Measurements from ENCODE around the gene SP7. TPM values are rescaled to one million over a fixed set of nuclear protein-coding genes. Genes with fewer than 3 reads are reported as not detected.
A peak's percentile ranks its signal among the peaks of the same experiment; 100 is the strongest.
"Not testable (repeated sequence)": the region's sequence is repeated elsewhere in the genome, so short reads cannot be mapped to it uniquely, and the experiment has no call there.

The SP7 gene
- total RNA-seq, 1 donor from 2014 or later = not detected

DNA sequence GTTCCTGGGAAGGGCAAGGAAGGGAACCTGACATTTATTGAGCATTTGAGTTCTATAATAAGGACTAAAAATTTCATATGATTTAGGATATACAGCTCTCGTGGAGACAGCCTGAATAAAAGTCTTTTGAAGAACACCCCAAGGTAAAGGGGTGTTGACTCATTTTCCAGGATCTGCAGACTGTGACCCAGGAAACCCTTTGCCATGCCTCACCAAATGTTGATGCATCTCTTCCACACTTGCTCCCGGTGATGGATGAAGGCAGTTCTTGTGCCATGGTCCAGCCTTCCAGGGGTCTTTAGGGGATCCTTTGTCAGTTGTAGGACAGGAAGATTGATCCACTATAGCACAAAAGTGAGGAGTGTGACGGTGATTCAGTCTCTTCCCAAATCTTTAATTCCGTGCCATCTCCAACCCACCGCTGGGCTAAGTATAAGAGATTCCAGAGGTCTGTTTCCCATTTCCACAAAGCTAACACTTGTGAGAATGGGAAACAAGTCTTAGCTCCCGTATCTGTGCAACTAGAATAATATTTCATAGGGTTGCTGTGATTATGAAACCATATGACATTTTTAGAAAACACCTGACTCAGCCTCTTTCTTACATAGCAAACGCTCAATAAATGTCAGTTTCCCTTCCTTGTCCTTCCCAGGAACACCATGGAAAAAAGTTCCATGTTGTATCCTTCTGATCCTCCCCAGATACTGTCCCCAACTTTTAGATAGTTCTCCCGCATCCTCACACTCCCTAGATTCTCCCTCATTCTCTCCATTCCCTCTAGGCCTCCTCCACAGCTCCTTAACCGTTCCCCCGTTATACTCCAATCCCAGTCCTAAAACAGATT is 15.6 kb downstream of the SP7 start:
- DNase-seq (ENCODE audit: low read depth in 2 of 2) = no peak

- DNase-seq (ENCODE audit: low read depth in 2 of 2) = no peak
Observed at GRCh38 chr12:53313996-53314395, 22.2 kb downstream of the SP7 start.

DNA sequence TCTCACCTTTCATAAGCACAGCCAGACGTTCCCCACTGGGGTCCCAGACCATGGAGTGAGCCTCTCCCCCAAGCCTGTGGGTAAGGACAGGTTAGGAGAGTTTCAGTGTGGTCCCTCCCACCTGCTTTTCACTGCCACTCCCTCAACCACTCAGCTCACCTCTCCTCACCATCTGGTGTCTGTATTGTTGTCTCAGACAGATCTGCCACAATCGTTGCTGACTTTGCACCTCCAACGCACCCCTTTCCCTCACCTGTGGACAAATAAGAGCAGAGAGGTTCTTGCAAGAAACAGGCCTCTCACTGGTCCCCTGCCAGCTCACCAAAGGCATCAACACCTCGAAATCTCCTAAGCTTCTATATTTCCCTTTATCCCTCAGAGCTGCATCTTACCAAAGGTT is 27.9 kb downstream of the SP7 start:
- no peak for DNase-seq (ENCODE audit: low read depth in 2 of 2)

DNA sequence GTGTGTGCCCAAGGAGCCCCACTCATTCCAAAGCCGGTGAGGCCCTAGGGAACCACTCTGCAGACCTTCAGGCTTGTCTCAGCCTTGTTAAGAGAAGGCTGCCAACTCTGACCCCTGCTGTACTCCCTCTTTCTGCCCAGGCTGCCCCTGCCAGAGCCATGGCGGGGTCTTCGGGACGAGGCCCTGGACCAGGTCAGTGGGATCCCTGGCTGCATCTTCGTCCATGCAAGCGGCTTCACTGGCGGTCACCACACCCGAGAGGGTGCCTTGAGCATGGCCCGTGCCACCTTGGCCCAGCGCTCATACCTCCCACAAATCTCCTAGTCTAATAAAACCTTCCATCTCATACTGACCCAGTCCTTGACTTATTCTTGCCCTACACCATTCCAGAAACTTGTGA is 29.3 kb downstream of the SP7 start:
- no peak for DNase-seq (ENCODE audit: low read depth in 2 of 2)

GRCh38 chr12:53302903-53303302 is 33.3 kb downstream of the SP7 start:
- no peak for DNase-seq (ENCODE audit: low read depth in 2 of 2)

DNA sequence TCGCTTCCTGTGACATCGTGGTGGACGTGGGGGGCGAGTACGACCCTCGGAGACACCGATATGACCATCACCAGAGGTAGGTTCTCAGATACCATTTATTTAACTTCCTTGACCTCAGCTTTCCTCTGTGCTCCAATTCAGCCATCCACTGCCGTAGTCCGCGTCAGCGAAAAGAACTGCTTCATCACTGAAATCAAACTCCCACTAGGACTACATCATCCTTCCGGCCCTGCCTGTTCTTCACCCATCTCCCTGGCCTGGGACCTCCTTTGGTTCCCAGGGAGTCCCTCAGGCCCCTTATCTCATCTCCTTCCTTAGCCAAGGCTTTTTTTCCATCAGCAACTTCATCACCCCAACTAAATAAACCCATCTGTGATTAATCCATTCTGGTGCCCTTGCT is 36.0 kb downstream of the SP7 start:
- DNase-seq (ENCODE audit: low read depth in 2 of 2) = peak in 1 of 2 donors; percentile 21

DNA sequence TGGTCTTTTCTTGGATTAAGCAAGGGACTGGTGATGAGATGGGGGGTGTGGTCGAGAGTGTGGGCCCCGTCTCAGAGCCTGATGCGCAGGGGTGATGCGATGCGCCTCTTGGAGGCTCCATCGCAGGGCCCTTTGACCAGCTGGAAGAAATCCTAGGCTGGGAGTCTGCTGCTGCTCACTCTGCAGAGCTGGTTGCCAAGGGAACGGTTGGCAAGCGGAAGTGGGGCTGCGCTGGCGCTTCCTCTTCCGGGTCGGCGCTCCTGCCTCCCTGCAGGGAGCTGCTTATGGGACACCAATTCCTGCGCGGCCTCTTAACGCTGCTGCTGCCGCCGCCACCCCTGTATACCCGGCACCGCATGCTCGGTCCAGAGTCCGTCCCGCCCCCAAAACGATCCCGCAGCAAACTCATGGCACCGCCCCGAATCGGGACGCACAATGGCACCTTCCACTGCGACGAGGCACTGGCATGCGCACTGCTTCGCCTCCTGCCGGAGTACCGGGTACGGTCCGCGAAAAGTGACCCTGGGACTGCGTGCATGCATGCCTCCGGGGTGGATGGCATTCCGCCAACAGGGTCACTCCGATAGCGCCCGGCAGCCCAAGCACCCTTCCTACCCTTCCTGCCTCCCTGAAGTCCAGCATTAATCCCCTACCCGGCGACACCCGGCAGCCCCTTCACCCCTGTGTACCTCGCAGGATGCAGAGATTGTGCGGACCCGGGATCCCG is 36.5 kb downstream of the SP7 start, which contains the start of gene MYG1:
MYG1 (plus strand) TSS at position 242 of the 727 bp plus-strand sequence; CDS start at position 285, 43 bp downstream.
- peak; percentile 73 to 90 for DNase-seq (ENCODE audit: low read depth in 2 of 2)

DNA sequence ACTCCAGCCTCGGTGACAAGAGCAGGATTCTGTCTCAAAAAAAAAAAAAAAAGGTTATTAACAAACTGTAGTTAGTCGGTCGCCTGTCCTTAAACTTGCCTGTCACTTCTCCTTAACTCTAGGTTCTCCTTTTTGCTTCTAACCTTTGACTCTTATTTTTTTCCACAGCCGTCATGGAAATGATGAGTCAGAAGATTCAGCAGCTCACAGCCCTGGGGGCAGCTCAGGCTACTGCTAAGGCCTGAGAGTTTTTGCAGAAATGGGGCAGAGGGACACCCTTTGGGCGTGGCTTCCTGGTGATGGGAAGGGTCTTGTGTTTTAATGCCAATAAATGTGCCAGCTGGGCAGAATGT is 37.1 kb downstream of the SP7 start:
- peak; percentile 51 to 66 for DNase-seq (ENCODE audit: low read depth in 2 of 2)

DNA sequence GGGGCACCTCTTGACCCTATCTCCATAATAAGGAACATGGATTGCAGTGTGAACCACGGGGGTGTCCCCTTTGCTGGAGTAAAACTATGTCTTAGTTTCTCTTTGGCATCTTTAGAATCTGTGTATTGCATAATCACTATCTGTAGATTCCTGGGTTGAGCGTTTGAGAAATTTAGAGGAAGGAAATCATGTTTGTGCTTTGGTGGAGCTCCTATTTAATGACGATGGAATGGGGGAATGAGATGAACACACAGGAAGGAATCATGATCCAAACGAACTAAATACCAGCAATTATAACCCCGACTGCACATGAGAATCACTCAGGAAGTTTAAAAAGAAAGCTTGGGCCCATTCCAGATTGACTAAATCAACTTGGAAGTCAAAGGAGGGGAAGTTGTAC is 38.0 kb downstream of the SP7 start:
- DNase-seq (ENCODE audit: low read depth in 2 of 2) = no peak

- DNase-seq (ENCODE audit: low read depth in 2 of 2) = not testable (repeated sequence)
Observed at GRCh38 chr12:53297106-53297505, 39.0 kb downstream of the SP7 start.

DNA sequence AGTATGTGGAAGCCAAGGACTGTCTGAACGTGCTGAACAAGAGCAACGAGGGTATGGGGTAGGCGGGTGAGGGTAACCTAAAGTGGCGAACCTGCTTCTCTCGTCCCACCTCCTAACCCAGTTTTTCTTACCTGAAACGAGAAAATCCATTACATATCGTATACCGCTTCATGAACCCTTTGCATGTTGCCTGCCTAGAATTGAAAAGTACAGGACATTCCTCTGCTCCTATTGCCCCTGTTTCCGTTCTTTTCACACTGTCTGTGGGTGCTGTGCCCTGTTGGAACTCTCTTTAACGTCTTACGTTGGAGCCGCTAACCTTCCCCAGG is 40.3 kb downstream of the SP7 start:
- DNase-seq (ENCODE audit: low read depth in 2 of 2) = no peak

DNA sequence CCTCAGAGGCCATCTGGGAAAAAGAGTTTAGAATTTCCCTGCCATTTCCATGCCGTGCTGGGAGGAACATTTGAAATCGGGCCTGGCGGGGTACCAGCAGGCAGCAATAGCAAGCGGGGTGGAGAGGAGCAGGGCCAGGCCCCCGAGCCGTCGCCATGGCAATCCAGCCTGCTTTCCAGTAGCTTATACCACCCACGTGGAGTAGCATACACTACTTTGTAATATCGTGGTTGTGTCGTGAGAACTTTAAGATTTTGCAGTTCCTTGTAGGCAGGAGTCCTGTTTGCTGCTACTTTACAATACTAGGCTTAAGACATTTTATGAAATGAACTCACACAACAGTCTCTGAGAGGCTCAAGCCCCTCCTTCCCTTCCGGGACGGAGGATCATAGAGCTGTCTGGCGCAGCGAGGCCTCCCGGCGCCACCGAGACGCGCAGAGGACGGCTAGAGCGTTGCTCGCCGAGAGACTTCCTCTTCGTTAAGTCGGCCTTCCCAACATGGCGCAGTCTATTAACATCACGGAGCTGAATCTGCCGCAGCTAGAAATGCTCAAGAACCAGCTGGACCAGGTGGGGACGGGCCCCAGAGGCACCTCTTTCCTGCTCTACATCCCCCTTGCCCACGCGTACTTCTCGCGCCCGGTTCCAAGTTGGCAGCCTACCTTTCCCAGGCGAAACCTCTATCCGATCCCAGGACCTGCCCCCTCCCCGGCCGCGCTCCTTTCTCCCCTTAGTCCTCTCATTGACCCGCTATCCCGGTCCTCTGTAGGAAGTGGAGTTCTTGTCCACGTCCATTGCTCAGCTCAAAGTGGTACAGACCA is 40.9 kb downstream of the SP7 start, which contains the start of gene PFDN5:
PFDN5 (plus strand) TSS at position 473 of the 821 bp plus-strand sequence; CDS start at position 499, 26 bp downstream.
- DNase-seq (ENCODE audit: low read depth in 2 of 2) = peak; percentile 87 to 93

DNA sequence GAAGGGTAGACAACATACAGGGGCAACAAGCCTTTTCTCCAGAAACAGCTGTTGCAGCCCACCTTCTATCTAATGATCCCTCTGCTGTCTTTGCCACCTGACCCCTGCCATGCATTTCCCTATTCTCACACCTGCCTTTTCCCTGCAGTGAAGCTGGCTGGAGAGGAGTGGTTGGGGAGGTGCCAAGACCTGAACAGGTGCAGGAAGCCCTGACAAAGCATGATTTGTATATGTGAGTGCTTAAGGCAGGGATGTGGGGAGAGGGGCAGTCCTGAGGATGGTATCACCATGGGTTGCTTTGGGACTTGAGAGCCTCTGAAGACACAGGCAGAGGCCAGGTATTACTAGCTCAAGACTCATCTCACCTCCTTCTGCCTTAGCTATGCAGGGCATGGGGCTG is 43.7 kb downstream of the SP7 start:
- DNase-seq (ENCODE audit: low read depth in 2 of 2) = no peak

DNA sequence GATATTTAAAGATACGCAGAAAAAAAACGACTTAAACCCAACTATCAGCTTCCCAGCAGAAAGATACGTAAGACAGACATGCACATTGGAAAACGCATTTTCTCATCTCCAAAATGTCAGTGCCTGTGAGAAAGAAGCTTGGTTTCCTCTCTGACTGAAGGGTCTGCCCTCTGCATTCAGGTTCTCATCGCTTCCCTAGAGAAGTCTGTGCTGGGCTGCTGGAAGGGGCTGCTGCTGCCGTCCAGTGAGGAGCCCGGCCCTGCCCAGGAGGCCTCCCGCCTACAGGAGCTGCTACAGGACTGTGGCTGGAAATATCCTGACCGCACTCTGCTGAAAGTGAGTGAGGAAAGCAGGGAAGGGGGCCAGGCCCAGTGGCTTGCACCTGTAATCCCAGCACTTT is 45.5 kb downstream of the SP7 start:
- no peak for DNase-seq (ENCODE audit: low read depth in 2 of 2)

GRCh38 chr12:53289891-53290290 is 46.3 kb downstream of the SP7 start:
- peak in 1 of 2 donors; percentile 43 for DNase-seq (ENCODE audit: low read depth in 2 of 2)

DNA sequence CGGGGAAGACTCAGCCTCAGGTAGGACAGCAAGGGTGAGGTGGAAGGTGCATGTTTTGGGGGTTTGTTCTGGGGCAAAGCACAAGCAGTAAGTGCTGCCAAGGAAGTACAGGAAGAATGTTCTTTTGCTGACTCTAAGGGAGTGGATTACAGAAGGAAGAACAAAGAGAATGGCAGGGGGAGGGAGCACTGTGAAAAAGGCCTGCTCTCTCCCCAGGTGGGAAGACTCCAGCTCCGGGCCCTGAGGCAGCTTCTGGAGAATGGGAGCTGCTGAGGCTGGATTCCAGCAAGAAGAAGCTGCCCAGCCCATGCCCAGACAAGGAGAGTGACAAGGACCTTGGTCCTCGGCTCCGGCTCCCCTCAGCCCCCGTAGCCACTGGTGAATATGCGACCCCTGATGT is 47.8 kb downstream of the SP7 start:
- no peak for DNase-seq (ENCODE audit: low read depth in 2 of 2)

DNA sequence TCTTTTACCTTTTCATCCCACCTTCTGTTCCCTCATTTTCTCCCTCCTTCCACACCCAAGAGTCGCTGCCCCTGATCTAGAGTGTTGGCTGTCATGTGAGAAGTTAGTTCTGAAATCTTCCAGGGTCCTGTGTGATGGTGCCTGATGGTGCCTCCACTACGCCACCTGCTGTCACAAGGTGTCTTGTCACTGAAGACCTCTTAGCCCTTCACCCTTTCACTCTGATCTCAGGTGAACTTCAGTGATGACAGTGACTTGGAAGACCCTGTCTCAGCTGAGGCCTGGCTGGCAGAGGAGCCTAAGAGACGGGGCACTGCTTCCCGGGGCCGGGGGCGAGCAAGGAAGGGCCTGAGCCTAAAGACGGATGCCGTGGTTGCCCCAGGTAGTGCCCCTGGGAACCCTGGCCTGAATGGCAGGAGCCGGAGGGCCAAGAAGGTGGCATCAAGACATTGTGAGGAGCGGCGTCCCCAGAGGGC is 48.4 kb downstream of the SP7 start:
- DNase-seq (ENCODE audit: low read depth in 2 of 2) = peak; percentile 43 to 70

- no peak for DNase-seq (ENCODE audit: low read depth in 2 of 2)
Observed at GRCh38 chr12:53286448-53286847, 49.7 kb downstream of the SP7 start.

DNA sequence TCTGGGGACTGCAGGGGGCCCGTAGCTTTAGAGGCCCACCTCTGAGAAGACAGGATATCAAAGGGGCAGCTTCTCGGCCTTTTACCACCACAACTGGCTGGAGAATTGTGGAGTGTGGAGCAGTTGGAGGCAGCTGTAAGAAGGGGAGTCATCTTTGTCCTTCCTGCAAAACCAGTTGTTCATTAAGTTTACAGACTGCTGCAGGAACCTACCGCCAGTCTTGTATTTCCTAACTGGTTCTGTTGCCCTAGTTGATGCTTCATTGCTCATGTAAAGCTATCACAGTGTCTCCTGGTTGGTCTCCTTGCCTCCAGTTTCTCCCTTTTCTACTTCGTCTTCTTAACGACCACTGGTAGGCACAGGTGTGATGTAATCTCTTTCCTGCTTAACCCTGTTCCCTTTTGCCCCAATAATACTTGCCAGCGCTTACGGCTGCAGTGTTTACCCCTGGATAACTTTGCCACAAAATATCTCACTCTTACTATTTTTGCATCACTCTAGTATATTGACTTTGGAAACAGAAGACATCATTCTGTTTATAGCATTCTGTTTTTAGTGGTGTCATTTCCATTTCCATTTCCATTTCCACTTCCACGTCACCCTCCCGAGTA is 56.2 kb downstream of the SP7 start:
- DNase-seq (ENCODE audit: low read depth in 2 of 2) = no peak

DNA sequence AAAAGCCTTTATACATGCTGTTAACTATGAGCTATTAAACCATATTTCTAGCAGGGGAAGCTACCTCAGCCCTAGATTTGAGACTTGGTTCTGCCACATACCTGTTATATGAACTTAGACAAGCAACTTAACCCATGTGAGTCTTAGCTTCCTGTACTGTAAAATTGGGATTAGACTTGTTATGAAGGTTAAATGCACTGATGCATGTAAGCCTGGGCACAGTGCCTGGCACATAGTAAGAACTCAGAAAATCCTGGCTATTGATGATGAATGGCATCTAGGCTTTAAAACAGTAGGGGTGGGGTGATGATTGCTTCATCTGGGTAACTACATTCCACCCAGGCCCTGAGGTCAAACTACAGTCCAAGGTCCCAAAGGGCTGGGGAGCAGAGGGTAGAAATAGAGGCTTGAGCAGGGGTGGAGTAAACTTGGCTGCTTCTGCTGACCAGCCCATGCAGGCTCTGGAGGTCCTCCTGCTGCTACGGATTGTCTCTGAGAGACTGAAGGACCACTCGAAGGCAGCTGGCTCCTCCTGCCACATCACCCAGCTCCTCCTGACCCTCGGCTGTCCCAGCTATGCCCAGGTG is 56.8 kb downstream of the SP7 start:
- no peak for DNase-seq (ENCODE audit: low read depth in 2 of 2)

DNA sequence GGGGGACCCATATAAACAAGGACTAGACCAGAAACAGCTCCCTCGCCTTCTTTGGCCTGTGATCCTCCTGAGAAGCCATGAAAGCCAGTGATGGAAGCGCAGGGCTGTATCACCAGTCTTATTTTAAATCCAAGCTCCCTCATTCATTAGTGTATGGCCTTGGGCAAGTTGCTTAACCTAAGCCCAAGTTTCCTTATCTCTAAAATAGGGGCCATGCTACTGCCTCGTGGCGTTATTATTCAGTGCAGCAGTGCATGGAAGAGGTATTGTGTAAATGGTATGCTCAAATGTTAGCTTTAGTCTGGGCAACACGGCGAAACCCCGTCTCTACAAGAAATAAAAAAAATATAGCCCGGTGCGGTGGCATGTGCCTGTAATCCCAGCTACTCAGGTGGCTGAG is 58.2 kb downstream of the SP7 start:
- no peak for DNase-seq (ENCODE audit: low read depth in 2 of 2)

All from dermis microvascular lymphatic vessel endothelial cell (primary cell).